ENCODE measurements around the gene GRPEL2.

GRPEL2 gene, protein sequence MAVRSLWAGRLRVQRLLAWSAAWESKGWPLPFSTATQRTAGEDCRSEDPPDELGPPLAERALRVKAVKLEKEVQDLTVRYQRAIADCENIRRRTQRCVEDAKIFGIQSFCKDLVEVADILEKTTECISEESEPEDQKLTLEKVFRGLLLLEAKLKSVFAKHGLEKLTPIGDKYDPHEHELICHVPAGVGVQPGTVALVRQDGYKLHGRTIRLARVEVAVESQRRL

DNA sequence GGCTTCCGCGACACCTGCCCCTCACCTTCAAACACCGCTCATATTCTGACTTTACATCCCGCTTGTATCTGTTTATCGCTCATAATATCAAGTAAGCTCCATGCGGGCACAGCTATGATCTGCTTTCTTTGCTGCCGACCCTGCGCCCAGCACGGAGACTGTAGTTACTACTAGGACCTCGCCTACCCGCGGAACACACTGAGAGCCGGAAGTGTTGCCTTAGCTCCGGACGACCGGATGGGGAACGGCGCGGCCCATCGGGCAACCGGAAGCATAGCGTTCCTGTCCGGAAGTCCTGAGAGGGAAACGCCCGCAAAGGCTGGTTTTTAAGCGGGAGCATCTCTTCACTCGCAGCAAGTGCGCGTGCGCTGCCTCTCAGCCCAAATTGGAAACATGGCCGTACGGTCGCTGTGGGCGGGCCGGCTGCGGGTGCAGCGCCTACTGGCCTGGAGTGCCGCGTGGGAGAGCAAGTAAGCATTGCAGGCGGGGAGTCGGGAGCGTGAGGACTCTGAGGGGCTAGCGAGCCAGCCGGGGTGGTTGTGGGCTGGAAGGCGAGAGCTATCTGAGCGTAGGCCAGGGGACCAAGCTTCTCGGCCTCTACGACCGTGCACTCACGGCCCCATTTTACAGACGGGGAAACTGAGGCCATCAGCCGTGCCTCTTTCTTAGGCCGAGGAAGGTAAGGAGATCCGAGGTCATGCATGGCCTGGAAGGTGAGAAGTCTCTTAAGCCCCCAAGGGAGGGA, at the start of gene GRPEL2:
Gene GRPEL2, plus strand, starts transcription at position 353 of the 745 bp plus-strand sequence. Its CDS starts 41 bp downstream, at position 394.
- peak; percentile 89 to 97 for DNase-seq

DNA sequence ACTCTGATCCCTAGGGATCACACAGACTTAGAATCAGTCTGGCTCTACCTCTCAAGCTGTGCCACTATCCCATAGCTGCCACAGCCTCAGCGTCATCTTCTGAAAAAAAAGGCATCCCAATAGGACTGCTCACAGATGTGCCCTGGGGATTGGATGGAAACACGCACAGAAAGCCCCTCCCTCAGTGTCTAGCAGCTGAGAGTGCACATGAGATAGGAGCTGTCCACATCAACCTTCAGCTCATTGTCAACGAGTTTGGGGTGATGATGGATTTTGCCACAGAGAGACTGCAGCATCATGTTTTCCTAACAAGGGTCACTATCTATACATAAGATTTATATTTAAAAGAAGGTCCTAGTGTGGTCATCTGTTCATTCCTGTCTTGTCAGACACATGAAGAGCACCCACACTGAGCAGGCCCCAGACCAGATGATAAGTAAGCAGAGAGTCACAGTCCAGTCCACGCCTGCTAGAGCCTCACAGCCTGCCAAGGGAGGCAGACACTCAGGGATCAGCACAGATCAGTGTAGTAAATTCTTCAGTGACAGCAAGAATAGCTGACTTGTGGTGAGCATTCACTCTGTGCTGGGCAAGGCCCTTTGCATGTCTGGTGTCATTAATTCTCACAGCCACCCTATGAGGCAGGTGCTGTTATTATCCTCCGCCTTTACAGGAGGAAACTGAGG, 47.8 kb upstream of the GRPEL2 start:
- no peak for DNase-seq

DNA sequence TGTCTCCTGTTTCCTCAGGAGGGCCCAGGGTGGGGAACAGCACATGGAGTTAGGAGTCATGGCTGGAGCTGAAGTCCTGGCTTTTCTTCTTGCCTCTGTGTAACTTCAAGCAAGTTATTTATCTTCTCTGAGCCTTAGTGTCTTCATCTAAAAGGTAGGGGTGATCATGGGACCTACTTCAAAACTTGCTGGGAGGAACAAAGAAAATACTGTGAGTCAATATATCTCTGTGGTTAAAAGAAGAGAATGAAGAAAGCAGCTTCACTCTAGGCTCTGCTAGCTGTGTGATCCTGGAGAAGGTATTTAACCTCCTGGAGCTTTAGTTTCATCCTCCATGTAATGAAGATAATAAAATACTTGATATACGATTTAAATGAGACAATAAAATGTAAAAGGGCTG, 47.1 kb upstream of the GRPEL2 start:
- DNase-seq, result no peak

DNA sequence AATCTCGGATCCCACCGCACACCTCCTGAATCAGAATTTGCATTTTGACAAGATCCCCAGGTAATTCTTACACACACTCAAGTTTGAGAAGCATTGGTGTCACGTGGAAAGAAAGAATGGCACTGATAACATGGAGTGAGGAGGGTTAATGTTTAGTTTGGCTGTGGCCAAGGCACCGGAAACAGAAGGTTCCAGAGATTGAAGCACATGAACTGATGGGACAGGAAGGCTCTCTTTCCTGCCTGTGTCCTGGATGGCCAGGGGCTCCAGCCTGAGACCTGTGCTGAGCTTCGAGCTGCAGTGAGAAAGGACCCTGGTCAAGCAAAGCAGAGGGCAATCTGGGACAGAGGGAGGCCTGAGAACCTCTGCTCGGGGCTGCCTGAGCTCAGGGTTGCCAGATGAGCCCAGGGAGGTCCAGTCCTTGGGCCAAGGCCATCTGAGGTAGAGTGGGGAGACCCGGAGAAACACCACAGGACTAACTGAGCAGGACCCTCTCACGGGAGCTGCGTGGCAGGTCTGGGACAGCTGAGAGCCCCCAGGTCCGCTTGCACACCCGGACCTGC, 46.4 kb upstream of the GRPEL2 start:
- DNase-seq, result no peak

DNA sequence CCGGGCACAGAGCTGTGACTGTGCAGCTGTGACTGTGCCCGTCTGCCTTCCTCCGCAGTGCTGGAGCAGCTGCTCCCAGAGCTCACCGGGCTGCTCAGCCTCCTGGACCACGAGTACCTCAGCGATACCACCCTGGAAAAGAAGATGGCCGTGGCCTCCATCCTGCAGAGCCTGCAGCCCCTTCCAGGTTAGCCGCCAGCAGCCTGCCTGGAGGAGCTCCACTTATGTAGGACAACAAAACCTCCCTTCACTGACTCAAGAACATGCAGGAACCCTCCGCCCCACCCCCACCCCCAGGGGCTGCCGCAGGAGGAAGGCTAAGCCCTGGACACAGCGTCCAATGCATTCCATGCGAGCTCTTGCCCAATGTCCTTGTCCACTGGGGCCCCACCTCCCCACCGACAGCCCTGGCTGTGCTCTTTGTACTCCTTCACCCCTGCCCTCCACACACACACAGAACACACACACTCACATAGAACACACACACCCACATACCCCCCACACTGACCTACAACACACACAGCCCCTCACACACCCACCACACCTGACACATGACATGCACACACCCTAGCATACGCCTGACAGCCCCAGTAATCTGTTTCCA, 45.7 kb upstream of the GRPEL2 start:
- DNase-seq, result no peak

DNA sequence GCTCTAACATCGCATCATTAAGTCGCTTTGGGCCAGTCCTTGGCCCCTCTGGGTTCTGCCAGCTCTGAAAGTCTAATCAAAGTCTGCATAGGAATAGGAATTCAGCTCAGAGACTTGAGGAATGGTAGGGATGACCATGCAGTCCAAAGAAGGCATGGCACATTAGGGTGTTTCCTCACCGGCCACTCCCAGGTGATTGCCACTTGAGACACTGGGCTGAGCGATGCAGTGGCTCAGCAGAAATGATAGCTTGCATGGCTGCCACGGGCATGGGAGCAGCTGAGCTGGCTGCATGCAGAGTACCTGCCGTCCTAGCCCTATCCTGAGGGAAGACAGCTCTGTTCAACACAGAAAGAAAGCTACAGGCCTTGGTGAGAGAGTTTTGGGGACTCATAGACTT, 44.9 kb upstream of the GRPEL2 start:
- DNase-seq, result no peak

DNA sequence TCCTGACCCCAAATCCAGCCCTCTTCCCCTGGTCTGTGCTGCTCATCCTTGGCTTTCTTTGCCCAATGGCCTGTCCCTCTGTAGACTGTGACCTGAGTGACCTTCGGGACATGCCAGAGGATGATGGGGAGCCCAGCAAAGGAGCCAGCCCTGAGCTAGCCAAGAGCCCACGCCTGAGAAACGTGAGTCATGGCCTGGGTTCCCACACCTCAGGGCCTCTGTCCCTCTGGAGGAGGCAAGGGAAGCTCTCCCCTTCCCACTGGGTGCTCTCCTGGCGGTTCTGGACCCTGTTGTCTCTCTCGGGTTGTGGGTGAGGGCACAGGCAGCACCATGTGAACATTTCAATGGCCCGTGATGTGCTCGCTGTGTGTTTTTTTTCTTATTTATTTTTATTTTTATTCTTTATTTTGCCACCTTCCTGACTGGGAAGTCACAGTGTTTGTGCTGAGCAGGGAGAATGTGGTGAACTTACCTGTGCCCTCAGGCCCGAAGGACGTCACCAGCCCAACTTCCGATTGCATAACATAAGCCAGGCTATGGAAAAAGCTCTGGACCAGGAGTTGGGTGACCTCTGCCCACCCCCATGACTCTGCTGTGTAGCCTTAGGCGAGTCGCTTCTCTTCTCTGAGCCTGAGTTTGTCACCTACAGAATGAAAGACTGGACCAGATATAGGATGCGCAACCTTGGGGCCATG, 44.1 kb upstream of the GRPEL2 start:
- no peak for DNase-seq

DNA sequence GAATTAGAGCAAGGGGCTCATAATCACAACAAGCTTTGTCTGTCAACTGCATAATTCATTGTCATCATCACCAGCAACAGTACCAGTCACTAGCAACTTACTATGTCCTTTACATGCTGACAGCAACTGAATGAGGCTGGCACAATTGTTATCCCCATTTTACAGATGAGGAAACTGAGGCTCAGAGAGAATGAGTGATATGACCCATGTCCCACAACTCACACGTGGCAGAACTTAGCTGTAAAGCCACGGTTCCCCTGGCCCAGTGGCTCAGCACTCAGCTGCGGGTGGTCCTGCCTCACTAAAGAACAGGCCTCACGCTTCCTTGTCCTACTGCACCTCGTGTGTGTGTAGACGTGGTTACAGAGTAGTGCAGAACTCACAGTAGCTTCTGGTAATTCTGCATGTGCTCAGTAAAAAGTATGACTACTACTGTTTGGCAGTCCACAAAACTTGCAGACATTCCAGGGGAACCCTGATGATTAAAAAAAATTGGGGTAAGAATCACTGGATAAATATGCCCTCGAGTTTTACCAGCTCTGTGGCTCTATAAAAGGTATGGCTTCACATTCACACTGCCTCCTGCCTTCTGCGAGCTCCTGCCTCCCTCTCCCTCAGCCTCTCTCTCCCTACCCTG, 43.4 kb upstream of the GRPEL2 start:
- no peak for DNase-seq

DNA sequence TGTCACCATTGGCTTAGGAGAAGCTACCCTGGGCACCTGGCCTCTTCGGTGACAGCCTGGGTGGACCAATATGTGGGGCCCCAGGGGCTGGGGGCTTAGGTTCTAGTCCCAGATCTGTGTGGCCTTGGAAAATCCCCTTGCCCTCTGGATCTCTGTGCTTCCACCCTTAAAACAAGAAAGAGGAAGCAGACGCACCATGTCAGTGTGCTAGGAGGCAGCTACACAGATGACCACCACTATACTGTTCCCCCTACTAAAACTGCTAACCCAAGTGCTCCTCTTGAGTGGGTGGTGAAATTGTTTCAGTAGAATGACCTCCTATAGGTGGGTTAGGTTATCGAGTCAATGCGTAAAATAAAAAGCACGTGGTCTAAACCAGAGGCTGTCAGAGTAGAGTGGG, 42.7 kb upstream of the GRPEL2 start:
- DNase-seq, result no peak

DNA sequence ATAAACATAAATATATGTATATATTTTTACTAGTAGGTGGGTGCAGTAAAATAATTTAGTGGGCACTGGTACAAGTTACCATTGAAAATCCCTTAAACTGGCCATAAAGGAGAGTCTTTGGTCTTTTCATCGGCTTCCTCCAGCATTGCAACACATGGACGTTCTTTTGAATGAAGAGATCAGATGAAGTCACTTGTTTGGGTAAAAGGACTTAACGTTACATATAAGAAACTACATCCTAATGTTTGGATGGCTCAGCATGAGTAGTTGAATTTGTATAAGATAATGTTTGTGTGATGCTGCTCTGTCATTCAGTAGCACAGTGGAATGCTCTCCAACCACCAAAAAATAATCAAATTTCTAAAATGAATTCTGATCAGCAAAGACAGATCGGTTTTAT, 42.1 kb upstream of the GRPEL2 start:
- DNase-seq, result no peak

DNA sequence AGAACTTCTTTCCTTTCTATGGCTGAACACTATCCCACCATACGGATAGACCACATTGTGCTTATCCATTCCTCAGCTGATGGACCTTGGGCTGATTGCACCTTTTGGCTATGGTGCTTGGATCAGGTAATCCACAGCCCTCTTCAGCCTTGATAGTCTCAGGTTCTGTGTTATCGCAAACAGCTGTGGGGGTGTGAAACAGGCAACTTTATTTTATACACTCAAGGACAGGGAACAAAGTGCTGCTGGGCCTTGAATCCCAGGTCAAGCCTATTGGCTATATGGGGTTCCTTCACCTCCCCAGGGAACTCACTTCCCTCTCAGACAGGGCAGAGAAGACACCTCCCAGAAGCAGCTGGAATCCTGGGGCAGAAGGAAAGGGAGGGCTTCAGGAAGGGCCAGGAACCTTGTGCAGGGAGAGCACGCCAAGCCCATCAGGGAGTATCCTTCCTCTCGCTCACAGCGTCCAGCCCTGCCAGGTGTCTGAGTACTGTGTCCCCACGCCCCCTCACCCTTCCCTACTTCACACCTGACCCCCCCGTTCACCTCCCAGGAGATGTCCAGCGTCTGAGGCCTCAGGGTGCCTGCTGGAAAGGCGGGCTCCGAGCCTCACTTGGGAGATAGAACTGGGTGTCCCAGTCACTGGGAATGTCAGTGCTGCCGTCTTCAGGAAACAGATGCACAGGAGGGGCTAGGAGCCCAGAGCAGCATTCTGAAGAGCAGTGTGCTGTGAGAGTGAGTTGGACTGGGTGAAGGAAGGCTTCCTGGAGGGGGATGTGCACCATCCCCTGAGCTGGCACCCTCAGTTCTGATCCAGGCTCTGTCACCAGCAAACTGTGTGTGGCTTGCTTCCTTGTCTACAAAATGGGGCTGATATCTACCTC, 40.9 kb upstream of the GRPEL2 start:
- no peak for DNase-seq

DNA sequence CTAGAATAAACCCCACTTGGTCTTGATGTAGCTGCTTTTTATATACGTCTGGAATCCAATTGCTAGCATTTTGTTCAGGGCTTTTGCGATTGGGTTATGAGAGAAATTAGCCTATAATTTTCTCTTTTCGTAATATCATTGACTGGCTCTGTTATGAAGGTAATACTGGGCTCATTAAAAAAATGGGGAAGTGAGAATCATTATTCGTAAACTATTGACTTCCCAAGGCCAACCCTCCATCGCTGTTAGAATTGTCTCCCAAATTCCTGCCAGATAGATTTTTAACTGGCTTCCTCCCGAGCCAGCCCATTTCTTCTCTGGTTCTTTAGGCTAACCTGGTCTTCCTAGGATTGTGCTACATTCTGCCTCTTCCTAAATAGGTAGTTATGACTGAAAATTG, 35.9 kb upstream of the GRPEL2 start:
- no peak for DNase-seq

DNA sequence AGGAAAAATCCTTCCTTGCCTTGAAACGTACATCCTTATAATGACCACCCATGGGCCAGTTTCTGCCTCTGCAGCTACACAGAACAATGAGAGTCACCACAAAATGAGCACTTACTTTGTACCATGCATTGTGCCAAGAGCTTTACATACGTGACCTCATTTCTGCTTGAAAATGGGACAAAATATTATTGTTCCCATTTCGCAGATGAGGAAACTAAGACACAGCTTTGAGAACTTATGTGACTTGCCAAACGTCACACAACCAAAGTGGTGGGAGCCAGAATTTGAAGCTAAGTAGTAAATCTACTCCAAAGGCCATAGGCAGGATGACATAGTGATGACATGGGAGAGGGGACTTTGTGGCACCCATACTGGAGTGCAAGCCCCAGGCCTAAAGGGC, 34.8 kb upstream of the GRPEL2 start:
- DNase-seq, result no peak

DNA sequence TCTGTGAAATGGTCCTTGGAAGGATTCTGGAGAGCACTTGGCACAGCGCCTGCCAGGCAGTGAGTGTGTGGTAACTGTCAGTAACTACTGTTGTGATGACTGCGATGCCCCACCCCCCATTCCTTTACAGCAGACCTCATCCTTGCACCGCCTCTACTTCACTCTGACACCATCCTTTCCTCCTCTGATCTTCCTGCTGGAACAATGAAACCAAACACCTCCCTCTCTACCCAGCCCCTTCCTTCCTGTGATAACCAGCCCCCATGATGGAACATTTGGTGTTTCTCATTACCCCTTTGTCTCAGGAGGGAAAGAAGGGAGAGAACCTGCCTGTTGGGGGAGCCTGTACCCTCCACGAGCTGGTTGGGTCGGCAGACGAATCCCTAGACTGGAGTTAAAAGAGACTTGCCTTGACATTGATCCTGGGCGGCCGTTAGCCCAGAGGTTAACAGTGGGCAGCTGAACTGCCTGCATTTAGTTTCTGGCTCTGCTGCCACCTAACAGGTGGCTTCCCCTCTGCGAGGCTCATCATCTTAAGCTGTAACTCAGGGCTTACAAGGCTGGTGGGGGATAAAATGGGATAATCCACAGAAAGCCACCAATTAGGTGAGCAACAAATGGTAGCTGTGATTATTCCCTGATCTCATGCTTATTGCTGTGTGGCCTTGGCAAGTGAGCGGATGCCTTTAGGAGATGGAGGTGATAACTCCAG, 34.2 kb upstream of the GRPEL2 start:
- DNase-seq, result no peak

DNA sequence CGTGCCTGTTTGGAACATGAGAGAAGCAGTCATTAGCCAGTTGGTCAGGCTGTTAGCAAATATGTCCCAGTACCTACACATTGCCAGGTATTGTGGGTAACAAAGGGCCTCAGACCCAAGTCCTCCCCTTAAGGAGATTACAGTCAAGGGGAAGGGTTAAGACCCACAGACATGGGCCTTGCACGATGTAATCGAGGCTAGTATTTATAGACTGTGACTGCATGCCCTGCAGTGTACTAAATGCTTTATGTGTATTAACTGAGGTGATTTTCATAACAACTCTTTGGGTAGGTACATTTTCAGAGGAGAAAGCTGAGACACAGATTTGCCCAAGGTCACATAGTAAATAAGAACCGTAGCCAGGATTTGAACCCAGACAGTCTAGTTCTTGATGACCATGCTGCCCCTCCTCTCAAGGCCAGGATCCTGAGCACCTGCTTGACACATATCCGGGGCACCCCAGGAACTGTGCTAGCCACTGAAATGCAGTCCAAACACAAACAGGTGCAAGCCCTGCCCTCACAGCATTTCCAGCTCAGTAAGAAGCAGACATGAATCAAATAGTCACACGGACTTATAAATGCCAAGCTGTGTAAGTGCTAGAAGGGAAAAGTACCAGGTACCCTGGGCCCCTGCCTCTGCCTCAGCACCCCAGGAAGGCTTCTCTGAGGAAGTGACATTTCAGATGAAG, 32.0 kb upstream of the GRPEL2 start:
- no peak for DNase-seq

DNA sequence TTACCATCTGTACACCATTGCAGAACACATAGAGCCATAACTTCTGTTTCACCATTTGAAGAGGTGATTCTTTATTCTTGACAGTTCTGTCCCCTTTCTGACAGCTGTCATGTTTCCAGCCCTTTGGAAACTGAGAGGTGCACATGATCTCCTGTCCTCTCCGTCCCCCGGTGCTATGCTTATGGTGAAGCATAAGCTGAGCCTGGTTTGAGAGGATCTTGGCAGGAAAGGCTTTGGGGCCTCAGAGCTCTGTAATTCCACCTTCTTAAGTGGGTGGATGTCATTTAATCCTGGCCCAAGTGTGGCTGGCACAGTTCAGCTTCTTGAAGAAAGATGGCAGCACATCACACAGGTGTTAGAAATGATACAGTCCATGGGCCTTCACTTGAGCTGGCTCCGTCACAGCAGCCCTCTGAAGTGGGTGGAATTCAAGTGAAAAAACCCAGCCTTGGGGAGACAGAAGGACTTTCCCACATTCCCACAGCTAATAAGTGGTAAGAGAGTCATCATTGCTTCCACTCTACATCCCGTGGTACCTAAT, 30.7 kb upstream of the GRPEL2 start:
- no peak for DNase-seq

DNA sequence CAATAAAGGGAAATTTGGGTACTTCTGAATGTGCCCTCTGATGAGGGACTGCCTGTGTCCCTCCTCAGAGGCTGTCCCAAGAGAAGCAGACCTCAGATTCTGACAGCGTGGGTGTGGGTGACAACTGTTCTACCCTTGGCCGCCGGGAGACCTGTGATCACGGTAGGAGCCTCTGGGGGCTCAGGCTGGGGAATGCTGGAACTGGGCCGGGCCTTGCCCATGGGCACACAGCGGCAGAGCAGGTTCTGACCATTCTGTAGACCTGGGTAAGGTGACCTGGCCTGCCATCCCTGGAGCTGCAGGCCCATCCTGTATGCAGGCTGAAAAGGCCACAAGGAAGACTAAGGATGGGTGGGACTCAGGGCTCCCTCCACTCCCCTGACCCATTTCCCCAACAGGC, 29.5 kb upstream of the GRPEL2 start:
- no peak for DNase-seq

DNA sequence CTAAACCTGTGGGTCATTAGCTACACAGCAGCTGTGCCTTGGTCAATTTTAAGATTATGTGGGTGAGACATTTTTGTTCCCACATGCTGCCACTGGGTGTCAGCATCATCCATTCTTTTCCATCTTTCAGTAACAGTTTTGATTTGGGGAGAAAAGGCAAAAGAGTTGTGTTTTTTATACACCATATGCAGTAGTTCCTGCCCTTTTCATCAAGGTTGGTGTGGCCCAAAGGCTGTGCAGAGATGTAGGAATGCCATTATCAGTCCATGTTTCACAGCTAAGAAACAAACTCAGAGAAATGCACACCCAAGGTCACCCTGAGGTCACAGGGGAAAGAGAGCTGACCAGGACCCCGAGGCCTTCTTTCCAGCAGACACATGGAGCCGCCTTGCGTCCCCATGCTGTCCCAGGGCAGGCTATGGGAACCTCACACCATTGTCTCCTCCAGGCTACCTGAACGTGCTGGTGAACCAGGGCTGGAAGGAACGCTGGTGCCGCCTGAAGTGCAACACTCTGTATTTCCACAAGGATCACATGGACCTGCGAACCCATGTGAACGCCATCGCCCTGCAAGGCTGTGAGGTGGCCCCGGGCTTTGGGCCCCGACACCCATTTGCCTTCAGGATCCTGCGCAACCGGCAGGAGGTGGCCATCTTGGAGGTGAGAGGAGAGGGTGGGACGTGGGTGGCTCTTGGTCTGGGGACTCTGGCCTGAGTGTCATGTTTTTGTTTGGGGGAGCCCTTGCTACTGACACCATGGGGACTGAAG, 27.8 kb upstream of the GRPEL2 start:
- peak; percentile 52 to 60 for DNase-seq

DNA sequence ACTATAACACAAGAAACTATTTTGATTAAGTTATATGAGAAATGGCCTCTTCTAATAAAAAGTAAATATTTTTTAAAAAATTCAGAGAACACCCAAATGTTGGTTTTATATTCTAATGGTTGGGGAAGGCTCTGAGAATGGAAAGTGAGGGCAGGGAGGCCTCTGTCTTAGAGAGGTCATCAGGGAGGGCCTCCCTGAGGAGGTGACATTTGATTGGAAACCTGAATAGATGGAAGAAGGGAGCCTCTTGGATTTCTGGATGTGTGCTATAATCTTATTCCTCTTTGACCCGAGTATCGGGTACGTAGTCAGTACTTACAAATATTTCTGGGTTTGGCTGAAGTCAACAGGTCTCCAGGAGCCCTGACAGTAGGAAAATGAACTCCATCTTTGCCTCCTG, 26.1 kb upstream of the GRPEL2 start:
- DNase-seq, result no peak

Measured in NCI-H446 (cell line).